Measurements from ENCODE around the gene PARVB.

The PARVB gene

GRCh38 chr22:44089717-44090570 is 65.8 kb downstream of the PARVB start:
- no peak for DNase-seq (ENCODE audit: low spot score)

DNA sequence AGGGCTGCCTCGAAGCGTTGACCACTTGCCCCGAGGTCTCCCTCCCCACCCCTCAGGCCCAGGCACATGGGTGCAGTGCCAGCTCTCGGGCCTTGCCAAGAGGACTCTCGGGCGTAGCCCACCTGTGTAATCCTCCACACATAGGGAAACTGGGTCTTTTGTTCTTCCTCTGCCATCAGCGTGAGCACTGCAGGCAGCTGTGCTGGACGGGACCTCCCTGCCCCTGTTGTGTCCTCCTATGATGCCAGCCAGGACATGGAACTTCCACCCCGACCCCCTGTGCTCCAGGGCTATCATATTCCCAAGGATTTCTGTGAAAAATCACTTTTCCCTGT is 66.4 kb downstream of the PARVB start:
- DNase-seq (ENCODE audit: low spot score): no peak

GRCh38 chr22:44091021-44091721 is 67.1 kb downstream of the PARVB start:
- DNase-seq (ENCODE audit: low spot score): no peak

DNA sequence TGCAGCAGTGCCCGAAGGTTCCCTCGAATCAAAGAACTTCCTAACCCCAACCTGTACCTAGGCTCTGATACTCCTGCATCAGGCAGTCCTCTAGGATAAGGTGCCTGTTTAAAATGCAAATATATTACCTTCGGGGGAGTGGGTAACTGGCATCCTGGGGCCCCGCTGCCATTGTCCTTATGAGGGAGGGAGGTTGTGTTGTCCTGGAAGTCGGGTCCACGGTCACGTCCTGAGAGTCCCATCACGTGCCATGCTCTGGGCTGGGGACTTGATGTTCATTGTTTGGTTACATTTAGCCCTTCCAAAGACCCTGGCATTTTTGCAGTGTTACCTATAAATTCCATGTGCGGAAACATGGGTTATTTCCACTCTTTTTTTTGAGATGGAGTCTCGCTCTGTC is 67.6 kb downstream of the PARVB start:
- no peak for DNase-seq (ENCODE audit: low spot score)

- no peak for DNase-seq (ENCODE audit: low spot score)
Measured at GRCh38 chr22:44092636-44093220, 68.6 kb downstream of the PARVB start.

DNA sequence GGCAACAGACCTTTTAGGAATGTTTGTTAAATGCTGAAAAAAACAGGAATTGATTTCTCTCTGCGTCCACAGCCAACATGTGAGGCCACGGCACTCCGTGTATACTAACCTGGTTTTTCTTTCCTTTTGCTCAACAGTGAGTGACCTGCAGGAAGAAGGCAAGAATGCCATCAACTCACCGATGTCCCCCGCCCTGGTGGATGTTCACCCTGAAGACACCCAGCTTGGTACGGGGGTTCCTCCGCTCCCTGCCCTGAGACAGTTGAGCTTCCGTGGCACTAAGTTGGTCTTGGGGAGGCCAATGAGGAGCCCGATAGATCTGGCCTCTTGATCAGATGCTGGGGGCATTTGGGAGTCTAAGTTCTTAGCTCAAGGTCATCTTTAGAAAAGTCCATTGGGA is 69.7 kb downstream of the PARVB start:
- DNase-seq (ENCODE audit: low spot score): no peak

DNA sequence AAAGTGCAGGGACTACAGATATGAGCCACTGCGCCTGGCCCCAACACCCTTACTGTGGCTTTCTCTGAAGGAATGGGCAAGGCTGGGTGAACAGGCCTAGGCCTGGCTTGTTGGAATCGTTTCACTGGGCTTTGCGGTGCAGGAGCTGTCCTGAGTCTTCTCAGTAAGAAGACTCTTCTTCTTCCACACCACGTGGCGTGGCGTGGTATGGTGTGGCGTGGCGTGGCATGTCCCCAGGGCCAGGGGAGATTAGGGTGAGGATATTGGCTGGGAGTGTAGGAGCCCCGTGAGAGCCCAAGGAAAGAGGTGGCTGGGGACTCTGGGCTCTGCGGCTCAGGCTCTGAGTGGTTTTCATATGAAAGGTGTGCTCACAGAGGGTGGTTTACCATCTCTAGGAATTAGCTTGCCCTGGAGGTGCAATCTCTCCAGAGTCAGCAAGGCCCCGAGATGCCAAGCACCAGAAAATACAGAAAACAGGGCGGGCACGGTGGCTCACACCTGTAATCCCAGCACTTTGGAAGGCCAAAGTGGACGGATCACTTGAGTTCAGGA is 70.7 kb downstream of the PARVB start:
- no peak for DNase-seq (ENCODE audit: low spot score)

DNA sequence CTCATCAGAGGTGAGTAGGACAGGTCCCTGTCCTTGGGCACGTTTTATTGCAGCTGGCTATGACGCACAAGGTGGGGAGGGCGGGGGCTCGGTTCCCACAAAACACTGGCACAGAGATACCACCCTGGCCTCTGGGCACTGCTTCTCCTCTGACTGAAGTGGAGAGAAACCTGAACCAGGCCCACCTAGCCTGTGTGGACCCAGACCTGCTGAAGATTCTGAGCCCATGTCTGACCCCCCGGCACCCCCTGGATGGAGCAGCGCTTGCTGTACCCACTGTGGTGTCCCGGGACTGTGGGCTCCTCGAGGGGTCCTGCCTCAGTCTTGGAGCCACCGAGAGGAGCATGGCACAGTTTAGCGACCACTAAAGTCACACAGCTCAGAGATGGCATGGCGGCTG is 72.6 kb downstream of the PARVB start:
- DNase-seq (ENCODE audit: low spot score): no peak

- DNase-seq (ENCODE audit: low spot score): no peak
Measured at GRCh38 chr22:44097263-44098020, 73.3 kb downstream of the PARVB start.

GRCh38 chr22:44098021-44098739 is 74.1 kb downstream of the PARVB start:
- DNase-seq (ENCODE audit: low spot score): no peak

GRCh38 chr22:44098966-44099530 is 74.9 kb downstream of the PARVB start:
- no peak for DNase-seq (ENCODE audit: low spot score)

GRCh38 chr22:44099696-44100095 is 75.6 kb downstream of the PARVB start:
- no peak for DNase-seq (ENCODE audit: low spot score)

GRCh38 chr22:44100411-44100810 is 76.3 kb downstream of the PARVB start:
- no peak for DNase-seq (ENCODE audit: low spot score)

GRCh38 chr22:44102121-44102520 is 78.0 kb downstream of the PARVB start:
- DNase-seq (ENCODE audit: low spot score): no peak

GRCh38 chr22:44102856-44103255 is 78.8 kb downstream of the PARVB start:
- no peak for DNase-seq (ENCODE audit: low spot score)

DNA sequence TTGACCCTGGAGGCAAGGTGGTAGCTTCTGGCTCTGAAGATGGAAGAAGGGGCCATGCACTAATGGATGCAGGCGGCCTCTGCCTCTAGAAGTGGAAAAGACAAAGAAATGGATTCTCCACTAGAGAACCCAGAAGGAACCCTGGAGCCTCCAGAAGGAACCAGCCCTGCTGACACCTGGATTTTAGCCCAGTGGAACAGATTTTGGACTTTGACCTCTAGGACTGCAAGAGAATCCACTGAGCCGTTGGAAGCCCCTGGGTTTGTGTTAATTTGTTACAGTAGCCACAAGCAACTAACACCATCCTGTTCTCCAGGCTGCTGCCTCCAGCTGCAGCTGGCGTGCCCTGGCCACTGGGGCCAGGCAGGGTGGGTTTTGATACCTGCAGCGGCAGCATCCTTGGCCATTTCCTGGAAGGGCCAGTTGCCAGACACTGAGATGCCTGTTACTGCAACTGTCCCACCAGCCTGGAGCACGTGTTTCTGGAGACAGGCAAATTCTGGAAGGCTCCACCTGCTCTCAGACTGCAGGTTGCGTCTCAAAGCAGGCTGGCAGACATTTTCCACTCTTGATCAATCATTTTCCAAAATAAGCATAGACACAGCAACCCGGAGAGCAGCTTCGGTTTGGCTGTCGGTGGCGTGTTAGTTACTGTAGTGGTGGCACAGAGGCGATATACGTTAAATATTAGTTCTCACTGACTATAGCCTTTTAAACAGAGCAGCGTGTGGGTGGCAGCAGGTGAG is 79.8 kb downstream of the PARVB start:
- DNase-seq (ENCODE audit: low spot score): no peak

DNA sequence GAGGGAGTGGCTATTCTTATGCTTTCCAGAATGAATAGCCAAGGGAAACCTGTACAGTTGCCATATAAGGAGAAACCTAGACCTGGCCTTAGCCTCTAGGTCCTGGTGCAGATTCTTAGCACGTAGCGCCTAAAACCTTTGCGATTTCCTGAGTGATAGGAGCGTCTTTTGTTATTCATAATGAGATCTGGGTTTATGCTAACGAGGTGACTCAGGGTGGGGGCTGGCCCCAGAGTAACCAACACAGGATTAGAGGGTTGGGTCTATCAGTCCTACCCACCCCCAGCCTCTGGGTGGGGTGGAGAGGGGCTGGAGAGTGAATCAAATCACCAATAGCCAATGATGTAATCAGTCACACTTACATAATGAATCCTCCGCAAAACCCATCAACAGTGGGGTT is 83.2 kb downstream of the PARVB start:
- DNase-seq (ENCODE audit: low spot score): no peak

- DNase-seq (ENCODE audit: low spot score): no peak
Measured at GRCh38 chr22:44108076-44108475, 84.0 kb downstream of the PARVB start.

GRCh38 chr22:44108806-44109385 is 84.8 kb downstream of the PARVB start:
- no peak for DNase-seq (ENCODE audit: low spot score)

- DNase-seq (ENCODE audit: low spot score): no peak
Measured at GRCh38 chr22:44109416-44109815, 85.3 kb downstream of the PARVB start.
